Activated CD8-positive, alpha-beta T cell treated with anti-CD3 and anti-CD28 coated beads, Interleukin-2, amount 10 ng/mL, durations not matched to agents 7 days and 5 days (primary cell): Measurements from ENCODE around the gene MYH14. TPM values are rescaled to one million over a fixed set of nuclear protein-coding genes. Genes with fewer than 3 reads are reported as not detected.
A peak's percentile ranks its signal among the peaks of the same experiment; 100 is the strongest.

Experiments used
- ATAC-seq: fragments of 150-1000 bp; cut with Tn5 transposase; one replicate; pipeline ENCODE4 v1.10.0; 2021; ENCODE audit warnings: moderate library complexity
- CTCF ChIA-PET: fragments of 350-600 bp; sonication (Branson Sonifier 250); formaldehyde crosslinking; loops from one replicate; lab custom pipeline; 2021; ENCODE audit warnings: antibody characterized with exemption; lab: Charles Lee
- POLR2A ChIA-PET: fragments of 350-600 bp; sonication (Branson Sonifier 250); formaldehyde crosslinking; loops from one replicate; lab custom pipeline; 2021; ENCODE audit warnings: antibody characterized with exemption; lab: Charles Lee
- DNase-seq: peaks from one replicate; pipeline ENCODE4 v3.0.0-alpha.2; 2020
- H3K27ac Mint-ChIP-seq: one replicate; pipeline ENCODE4 v1.8.0; 2021; ENCODE audit warnings: mild to moderate bottlenecking, mixed read lengths
- H3K27me3 Mint-ChIP-seq: one replicate; pipeline ENCODE4 v1.8.0; 2021; ENCODE audit warnings: low read depth, mixed read lengths
- H3K36me3 Mint-ChIP-seq: one replicate; pipeline ENCODE4 v1.8.0; 2021; ENCODE audit warnings: low read depth, mixed read lengths
- H3K4me1 Mint-ChIP-seq: one replicate; pipeline ENCODE4 v1.8.0; 2021; ENCODE audit warnings: low read depth, mixed read lengths
- H3K4me3 Mint-ChIP-seq: one replicate; pipeline ENCODE4 v1.8.0; 2021; ENCODE audit warnings: mild to moderate bottlenecking, mixed read lengths
- H3K9me3 Mint-ChIP-seq: one replicate; pipeline ENCODE4 v1.8.0; 2022; ENCODE audit warnings: mixed read lengths; ENCODE audit not compliant: insufficient read depth
- total RNA-seq, 2 experiments: library from RNA; stranded (reverse); gene quantifications; one replicate each; pipeline ENCODE4 v1.2.3, GENCODE V29; 2021

MYH14 gene
- total RNA-seq, 2 experiments from 2014 or later: not detected

GRCh38 chr19:50309396-50310125 lies 106.1 kb downstream of the MYH14 start:
- H3K36me3 Mint-ChIP-seq: no peaks in the 10 kb centered on the region
- CTCF ChIA-PET: no interaction called here
- H3K27ac Mint-ChIP-seq: no peak overlapping the region
- no peak for ATAC-seq
- POLR2A ChIA-PET: no interaction called here
- H3K9me3 Mint-ChIP-seq: no peaks in the 10 kb centered on the region
- no peak for DNase-seq
- H3K4me3 Mint-ChIP-seq: no peak overlapping the region
- H3K4me1 Mint-ChIP-seq: no peaks in the 10 kb centered on the region
- H3K27me3 Mint-ChIP-seq: peaks cover 40% of the 10 kb centered on the region

- Mint-ChIP-seq H3K4me3 (no peak overlapping the region), H3K36me3 (no peaks in the 10 kb centered on the region), H3K27me3 (peaks cover 48% of the 10 kb centered on the region), H3K9me3 (no peaks in the 10 kb centered on the region), H3K27ac (no peak overlapping the region), H3K4me1 (peaks cover 6% of the 10 kb centered on the region)
- CTCF ChIA-PET: no interaction called here
- ATAC-seq: no peak
- no peak for DNase-seq
- POLR2A ChIA-PET: no interaction called here
Observed at GRCh38 chr19:50310759-50311465, 107.5 kb downstream of the MYH14 start.

GRCh38 chr19:50311723-50312635 lies 108.6 kb downstream of the MYH14 start:
- Mint-ChIP-seq H3K36me3 (no peaks in the 10 kb centered on the region), H3K4me3 (no peak overlapping the region), H3K27me3 (peaks cover 52% of the 10 kb centered on the region), H3K4me1 (peaks cover 9% of the 10 kb centered on the region), H3K27ac (no peak overlapping the region), H3K9me3 (no peaks in the 10 kb centered on the region)
- POLR2A ChIA-PET: no interaction called here
- DNase-seq: no peak
- CTCF ChIA-PET: no interaction called here
- no peak for ATAC-seq

GRCh38 chr19:50312967-50313811 lies 109.8 kb downstream of the MYH14 start:
- ATAC-seq (no peak), DNase-seq (no peak)
- ChIA-PET CTCF (no interaction called here), POLR2A (no interaction called here)
- no peak overlapping the region for H3K4me3 Mint-ChIP-seq
- H3K27me3 Mint-ChIP-seq: peaks cover 56% of the 10 kb centered on the region
- no peaks in the 10 kb centered on the region for H3K9me3 Mint-ChIP-seq
- H3K27ac Mint-ChIP-seq: no peak overlapping the region
- H3K4me1 Mint-ChIP-seq: peaks cover 9% of the 10 kb centered on the region
- H3K36me3 Mint-ChIP-seq: no peaks in the 10 kb centered on the region

GRCh38 chr19:50313812-50314536 lies 110.6 kb downstream of the MYH14 start:
- ChIA-PET POLR2A (no interaction called here), CTCF (no interaction called here)
- H3K4me3 Mint-ChIP-seq: no peak overlapping the region
- no peaks in the 10 kb centered on the region for H3K36me3 Mint-ChIP-seq
- ATAC-seq: no peak
- H3K4me1 Mint-ChIP-seq: peaks cover 9% of the 10 kb centered on the region
- no peaks in the 10 kb centered on the region for H3K9me3 Mint-ChIP-seq
- no peak for DNase-seq
- H3K27me3 Mint-ChIP-seq: peaks cover 50% of the 10 kb centered on the region
- H3K27ac Mint-ChIP-seq: no peak overlapping the region

- Mint-ChIP-seq H3K4me3 (no peak overlapping the region), H3K36me3 (no peaks in the 10 kb centered on the region), H3K27me3 (peaks cover 47% of the 10 kb centered on the region), H3K4me1 (peaks cover 9% of the 10 kb centered on the region), H3K9me3 (no peaks in the 10 kb centered on the region), H3K27ac (no peak overlapping the region)
- POLR2A ChIA-PET: no interaction called here
- DNase-seq (no peak), ATAC-seq (no peak)
- CTCF ChIA-PET: no interaction called here
Observed at GRCh38 chr19:50314724-50315708, 111.6 kb downstream of the MYH14 start.

GRCh38 chr19:50315773-50316448 lies 112.5 kb downstream of the MYH14 start:
- no peaks in the 10 kb centered on the region for H3K36me3 Mint-ChIP-seq
- DNase-seq: no peak
- CTCF ChIA-PET: no interaction called here
- H3K4me3 Mint-ChIP-seq: no peak overlapping the region
- H3K9me3 Mint-ChIP-seq: no peaks in the 10 kb centered on the region
- H3K27ac Mint-ChIP-seq: no peak overlapping the region
- peaks cover 40% of the 10 kb centered on the region for H3K27me3 Mint-ChIP-seq
- POLR2A ChIA-PET: no interaction called here
- ATAC-seq: peak; percentile 44
- H3K4me1 Mint-ChIP-seq: peaks cover 9% of the 10 kb centered on the region

GRCh38 chr19:50317115-50317514 lies 113.7 kb downstream of the MYH14 start:
- Mint-ChIP-seq H3K4me1 (peaks cover 9% of the 10 kb centered on the region), H3K4me3 (no peak overlapping the region), H3K27me3 (peaks cover 37% of the 10 kb centered on the region), H3K9me3 (no peaks in the 10 kb centered on the region), H3K36me3 (no peaks in the 10 kb centered on the region), H3K27ac (no peak overlapping the region)
- DNase-seq (no peak), ATAC-seq (no peak)
- POLR2A ChIA-PET: no interaction called here
- CTCF ChIA-PET: no interaction called here

GRCh38 chr19:50318438-50318837 lies 115.0 kb downstream of the MYH14 start:
- peaks cover 9% of the 10 kb centered on the region for H3K4me1 Mint-ChIP-seq
- no peaks in the 10 kb centered on the region for H3K9me3 Mint-ChIP-seq
- DNase-seq (no peak), ATAC-seq (no peak)
- H3K4me3 Mint-ChIP-seq: no peak overlapping the region
- H3K27ac Mint-ChIP-seq: no peak overlapping the region
- H3K36me3 Mint-ChIP-seq: no peaks in the 10 kb centered on the region
- POLR2A ChIA-PET: no interaction called here
- H3K27me3 Mint-ChIP-seq: peaks cover 27% of the 10 kb centered on the region
- CTCF ChIA-PET: no interaction called here

GRCh38 chr19:50319156-50319555 lies 115.7 kb downstream of the MYH14 start:
- ATAC-seq (no peak), DNase-seq (no peak)
- Mint-ChIP-seq H3K36me3 (no peaks in the 10 kb centered on the region), H3K4me1 (peaks cover 9% of the 10 kb centered on the region), H3K4me3 (no peak overlapping the region), H3K27me3 (peaks cover 19% of the 10 kb centered on the region), H3K27ac (no peak overlapping the region), H3K9me3 (no peaks in the 10 kb centered on the region)
- CTCF ChIA-PET: no interaction called here
- POLR2A ChIA-PET: no interaction called here
